ENCODE data around the gene IGSF9. TPM values are rescaled to one million over a fixed set of nuclear protein-coding genes. Genes with fewer than 3 reads are reported as not detected.
A peak's percentile ranks its signal among the peaks of the same experiment; 100 is the strongest.
"Not testable (repeated sequence)": the region's sequence is repeated elsewhere in the genome, so short reads cannot be mapped to it uniquely, and the experiment has no call there.

Gene IGSF9
- total RNA-seq, 1 donor from 2014 or later = 13.8 TPM

- DNase-seq (ENCODE audit: low spot score) = no peak
These were observed 24.8 kb downstream of the IGSF9 start for GRCh38 chr1:159920651-159921050.

- DNase-seq (ENCODE audit: low spot score) = no peak
These were observed 25.2 kb downstream of the IGSF9 start for GRCh38 chr1:159920202-159920601.

- no peak for DNase-seq (ENCODE audit: low spot score)
These were observed 26.1 kb downstream of the IGSF9 start for GRCh38 chr1:159919236-159919865.

- DNase-seq (ENCODE audit: low spot score) = no peak
These were observed 26.8 kb downstream of the IGSF9 start for GRCh38 chr1:159918352-159919200.

DNA sequence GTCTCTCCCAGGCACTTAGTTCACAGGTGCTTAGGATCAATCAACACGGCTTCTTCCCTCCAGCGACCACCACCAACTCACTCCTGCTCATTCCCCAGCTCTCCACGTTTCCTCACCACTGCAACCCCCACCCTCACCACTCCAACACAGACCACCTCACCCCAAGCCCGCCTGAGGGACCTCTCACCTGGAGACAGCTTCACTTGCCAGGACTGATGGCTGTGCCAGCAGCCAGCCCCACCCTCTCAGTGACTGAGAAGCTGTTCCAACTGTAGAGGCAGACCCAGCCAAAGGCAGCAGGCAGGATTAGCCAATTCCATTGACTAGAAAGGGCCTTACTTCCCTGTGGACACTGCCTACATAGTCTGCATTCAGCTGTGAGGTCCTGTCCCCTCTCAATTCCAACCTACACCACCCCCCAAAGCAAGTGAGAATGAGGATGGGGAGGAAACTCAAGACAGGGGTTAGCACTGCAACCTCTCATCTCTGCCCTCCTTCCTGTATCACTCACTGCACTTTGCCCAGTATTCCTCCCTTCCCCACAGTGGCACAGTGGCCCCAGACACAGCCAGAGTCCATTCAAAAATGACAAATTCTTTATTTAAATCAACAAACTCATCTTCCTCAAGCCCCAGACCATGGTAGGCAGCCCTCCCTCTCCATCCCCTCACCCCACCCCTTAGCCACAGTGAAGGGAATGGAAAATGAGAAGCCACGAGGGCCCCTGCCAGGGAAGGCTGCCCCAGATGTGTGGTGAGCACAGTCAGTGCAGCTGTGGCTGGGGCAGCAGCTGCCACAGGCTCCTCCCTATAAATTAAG, 27.7 kb downstream of the IGSF9 start:
- no peak for DNase-seq (ENCODE audit: low spot score)

GRCh38 chr1:159916242-159917051, 29.0 kb downstream of the IGSF9 start:
- no peak for DNase-seq (ENCODE audit: low spot score)

GRCh38 chr1:159915571-159916241, 29.7 kb downstream of the IGSF9 start:
- DNase-seq (ENCODE audit: low spot score) = no peak

- no peak for DNase-seq (ENCODE audit: low spot score)
These were observed 31.0 kb downstream of the IGSF9 start for GRCh38 chr1:159914252-159915018.

DNA sequence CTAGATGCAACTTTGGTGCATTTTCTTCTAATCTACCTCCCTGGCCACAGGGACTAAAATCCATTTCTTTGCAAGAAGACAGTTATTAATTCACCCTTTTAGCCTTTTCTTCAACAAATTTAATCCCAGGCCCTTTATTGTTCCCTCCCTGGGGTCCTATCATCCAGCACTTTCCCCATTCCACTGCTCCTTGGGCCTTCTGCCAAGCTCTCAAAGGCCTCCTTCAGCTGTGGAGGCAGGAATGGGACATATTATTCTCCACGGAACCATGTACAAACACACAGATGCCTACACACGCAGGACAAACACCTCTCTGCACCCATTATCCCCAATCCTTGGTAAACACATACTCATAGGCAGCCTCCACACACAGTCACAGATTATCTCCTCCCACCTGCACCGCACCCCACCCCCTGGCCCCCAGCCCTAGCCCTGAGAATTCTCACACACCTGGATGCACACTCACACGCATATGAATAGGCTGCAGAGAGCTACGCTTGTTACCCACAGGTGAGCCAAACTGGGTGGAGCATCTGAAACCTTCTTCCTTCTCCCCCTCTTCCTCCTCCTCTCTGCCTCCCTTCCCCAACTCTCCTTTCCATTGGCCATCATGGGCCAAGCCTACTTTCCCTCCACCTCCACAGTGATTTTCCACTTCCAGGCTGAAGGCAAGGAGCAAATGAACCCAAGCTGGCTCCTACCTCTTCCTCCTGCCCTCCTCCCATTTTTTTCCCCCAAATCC, 31.8 kb downstream of the IGSF9 start:
- DNase-seq (ENCODE audit: low spot score) = no peak

DNA sequence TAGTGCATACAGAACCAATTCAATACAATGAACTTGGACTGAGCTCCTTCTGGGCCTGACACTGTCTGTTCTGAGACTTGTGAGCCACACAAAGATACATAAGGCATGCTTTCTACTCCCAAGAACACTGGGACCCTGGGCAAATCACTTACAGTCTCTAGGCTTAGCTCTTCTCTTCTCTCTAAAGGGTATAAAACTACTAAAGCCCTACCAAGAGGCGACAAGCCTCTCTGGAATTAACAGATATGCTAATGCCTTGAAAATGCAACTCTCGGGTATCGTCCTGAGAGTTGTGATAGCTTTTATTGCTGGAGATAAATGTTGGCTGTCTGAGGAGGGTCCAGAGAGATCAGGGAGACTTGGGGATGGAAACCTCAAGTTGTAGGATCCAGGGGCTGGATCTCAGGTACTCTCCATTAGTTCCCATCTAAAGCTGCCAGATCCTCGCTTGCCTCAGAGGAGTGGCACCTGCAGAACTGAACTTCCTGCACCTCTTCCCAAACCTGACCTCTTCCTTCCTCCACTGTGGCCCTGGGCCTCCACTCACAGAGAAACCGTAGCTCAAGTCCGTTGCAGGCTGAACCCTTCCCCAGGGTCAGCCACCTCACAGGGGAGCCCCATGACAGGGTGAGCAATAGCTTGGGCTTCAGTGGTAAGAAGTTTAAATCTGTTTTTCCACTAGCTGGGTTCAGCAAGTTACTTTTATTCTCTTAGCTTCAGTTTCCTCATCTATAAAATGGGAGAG, 33.9 kb downstream of the IGSF9 start:
- no peak for DNase-seq (ENCODE audit: low spot score)

DNA sequence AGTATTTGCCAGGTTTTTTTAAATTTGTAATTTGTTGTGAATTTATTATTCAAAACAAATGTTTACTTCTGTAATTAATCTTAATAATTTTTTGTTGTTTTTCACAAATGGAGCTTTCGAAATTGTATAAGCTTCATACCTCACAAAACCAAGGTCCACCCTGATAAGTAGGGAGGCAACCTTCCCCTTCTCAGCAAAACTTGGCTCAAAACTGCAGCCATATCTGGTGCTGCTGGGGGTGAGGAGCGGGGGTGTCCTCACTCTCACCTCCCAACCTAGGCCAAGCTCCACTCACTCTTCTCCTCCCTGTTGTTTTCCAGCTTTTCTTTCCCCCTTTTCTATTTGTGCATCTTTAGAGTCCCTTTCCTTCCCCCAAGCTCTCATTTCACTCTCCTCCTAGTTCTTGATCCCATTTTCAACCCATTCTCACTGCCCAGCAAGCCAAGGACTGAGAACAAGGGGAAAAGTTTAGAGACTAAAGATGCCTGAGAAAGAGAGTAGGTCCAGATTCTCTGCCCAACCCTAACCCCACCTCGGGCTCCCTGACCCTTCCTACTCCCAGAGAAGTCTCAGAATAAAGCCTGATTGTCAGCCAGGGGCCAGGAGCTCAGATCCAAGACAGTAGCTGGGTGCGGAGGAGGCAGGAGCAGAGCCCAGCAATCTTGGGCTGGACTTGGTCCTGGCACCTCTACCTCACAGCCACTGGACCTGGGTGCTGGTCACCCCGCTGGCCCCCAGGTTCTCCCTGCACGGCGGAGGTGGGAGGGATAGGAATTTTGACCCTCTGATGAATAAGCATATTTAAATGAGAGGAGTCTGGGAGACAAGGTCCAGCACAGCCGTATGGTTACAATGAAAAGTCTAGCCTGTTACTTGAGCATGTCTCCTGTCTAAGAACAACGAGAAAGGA, 37.1 kb downstream of the IGSF9 start:
- DNase-seq (ENCODE audit: low spot score) = no peak

GRCh38 chr1:159906960-159907359, 38.5 kb downstream of the IGSF9 start:
- no peak for DNase-seq (ENCODE audit: low spot score)

DNA sequence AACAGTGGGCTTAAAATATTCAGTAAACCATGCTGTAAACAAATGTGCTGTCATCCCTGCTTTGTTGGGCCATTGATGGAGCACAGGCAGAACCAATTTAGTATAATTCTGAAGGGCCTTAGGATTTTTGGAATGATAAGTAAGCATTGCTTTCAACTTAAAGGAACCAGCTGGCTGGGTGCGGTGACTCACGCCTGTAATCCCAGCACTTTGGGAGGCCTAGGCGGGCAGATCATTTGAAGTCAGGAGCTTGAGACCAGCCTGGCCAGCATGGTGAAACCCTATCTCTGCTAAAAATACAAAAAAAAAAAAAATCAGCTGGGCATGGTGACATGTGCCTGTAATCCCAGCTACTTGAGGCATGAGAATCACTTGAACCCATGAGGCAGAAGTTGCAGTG, 41.4 kb downstream of the IGSF9 start:
- not testable (repeated sequence) for DNase-seq (ENCODE audit: low spot score)

- DNase-seq (ENCODE audit: low spot score) = no peak
These were observed 42.9 kb downstream of the IGSF9 start for GRCh38 chr1:159902541-159902940.

- DNase-seq (ENCODE audit: low spot score) = no peak
These were observed 44.6 kb downstream of the IGSF9 start for GRCh38 chr1:159900755-159901360.

GRCh38 chr1:159900086-159900680, 45.2 kb downstream of the IGSF9 start, which contains the start of gene CFAP45:
CFAP45 (minus strand) TSS chr1:159900165; CDS start chr1:159900098, 67 bp downstream.
- DNase-seq (ENCODE audit: low spot score) = peak; percentile 88

DNA sequence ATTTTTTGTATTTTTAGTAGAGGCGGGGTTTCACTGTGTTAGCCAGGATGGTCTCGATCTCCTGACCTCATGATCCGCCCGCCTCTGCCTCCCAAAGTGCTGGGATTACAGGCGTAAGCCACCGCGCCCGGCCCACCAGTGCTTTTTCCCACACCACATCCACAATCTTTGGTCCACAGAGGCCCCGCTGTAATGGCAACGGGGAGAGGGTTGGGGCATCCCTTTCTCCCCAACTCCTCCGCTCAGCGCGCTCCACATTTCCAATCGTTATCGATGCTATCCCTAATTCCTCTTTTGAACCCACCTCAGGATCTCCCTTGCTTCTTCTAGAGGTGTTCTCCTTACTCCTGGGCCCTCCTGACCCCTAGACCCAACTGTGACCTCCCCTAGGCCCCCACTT, 45.8 kb downstream of the IGSF9 start:
- DNase-seq (ENCODE audit: low spot score) = not testable (repeated sequence)
